Measurements from ENCODE around the gene ZNF85. TPM values are rescaled to one million over a fixed set of nuclear protein-coding genes. Genes with fewer than 3 reads are reported as not detected.
"Not testable (repeated sequence)": the region's sequence is repeated elsewhere in the genome, so short reads cannot be mapped to it uniquely, and the experiment has no call there.

Gene ZNF85
- total RNA-seq, 5 donors from 2014 or later (not counting 1 experiment from before 2014, with no cell fraction given), result 4.6 to 10.5 (median 6.1) TPM

DNA sequence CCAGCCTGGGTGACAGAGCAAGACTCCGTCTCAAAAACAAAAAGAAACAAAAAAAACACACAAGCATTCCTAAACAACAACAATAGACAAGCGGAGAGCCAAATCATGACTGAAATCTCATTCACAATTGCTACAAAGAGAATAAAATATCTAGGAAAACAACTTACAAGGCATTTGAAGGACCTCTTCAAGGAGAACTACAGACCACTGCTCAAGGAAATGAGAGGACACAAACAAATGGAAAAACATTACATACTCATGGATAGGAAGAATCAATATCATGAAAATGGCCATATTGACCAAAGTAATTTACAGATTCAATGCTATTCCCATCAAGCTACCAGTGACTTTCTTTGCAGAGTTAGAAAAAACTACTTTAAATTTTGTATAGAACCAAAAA lies 69.7 kb downstream of the ZNF85 start:
- H3K4me1 Mint-ChIP-seq; H3K4me1 ChIP-seq (ENCODE audit: control insufficient read depth in 1 of 2, extremely low read depth in 1 of 2, insufficient read depth in 2 of 2, low read length in 2 of 2); ATAC-seq (replicated peaks in 1 of 4); H3K27me3 ChIP-seq (replicated peaks in 1 of 2; ENCODE audit: control insufficient read depth in 2 of 2, extremely low read depth in 1 of 2, insufficient read depth in 2 of 2, low read length in 1 of 2); H3K4me3 Mint-ChIP-seq; H3K36me3 Mint-ChIP-seq; H3K4me3 ChIP-seq (ENCODE audit: control insufficient read depth in 1 of 2, extremely low read depth in 1 of 2, low read length in 1 of 2); H3K27ac Mint-ChIP-seq; H3K27me3 Mint-ChIP-seq; POLR2A ChIA-PET; H3K27ac ChIP-seq (ENCODE audit: low read length); CTCF ChIA-PET; H3K9me3 ChIP-seq; H3K36me3 ChIP-seq (ENCODE audit: control insufficient read depth in 2 of 2, extremely low read depth in 1 of 2, insufficient read depth in 1 of 2, low read length in 1 of 2); DNase-seq: not testable (repeated sequence)
- WGBS (ENCODE audit: insufficient coverage), result 100% methylated on average over 1 of the region's 2 CpGs
- peaks cover 21 to 35% (median 22%) of the 10 kb centered on the region in 3 donors for H3K9me3 Mint-ChIP-seq

DNA sequence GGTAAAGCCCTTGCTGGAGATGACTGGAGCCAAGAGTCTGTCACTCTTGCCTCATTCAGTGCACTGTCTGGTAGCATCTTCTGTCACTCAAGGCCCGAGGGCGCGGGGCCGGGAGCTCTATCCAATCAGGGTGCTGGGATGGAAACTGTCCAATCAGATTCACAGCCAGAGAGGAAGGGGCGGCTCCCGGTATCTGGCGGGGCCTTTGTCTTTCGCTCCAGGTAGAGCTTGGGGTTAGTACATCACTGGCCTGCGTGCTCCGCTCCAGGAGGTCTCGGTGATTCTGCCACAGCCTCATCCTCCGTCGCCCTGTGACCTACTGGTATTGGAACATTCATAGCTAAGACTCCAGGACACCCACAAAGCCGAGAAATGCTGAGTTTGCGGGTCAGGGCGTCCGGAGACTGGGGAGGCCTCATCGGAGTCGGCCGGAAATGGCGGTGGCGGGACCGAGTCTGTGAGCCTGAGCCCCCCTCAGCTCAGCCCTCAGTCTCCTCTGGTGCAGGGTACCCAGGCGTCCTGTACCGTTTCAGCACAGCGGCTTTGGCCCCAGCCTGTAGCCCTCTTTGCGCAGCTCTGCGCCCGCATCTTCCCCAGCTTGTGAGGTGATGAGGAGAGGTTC lies 76.8 kb downstream of the ZNF85 start:
- H3K36me3 Mint-ChIP-seq, result no peaks in the 10 kb centered on the region
- H3K9me3 ChIP-seq, result no peaks in the 10 kb centered on the region
- no peak overlapping the region for H3K27ac Mint-ChIP-seq
- peaks cover 5 to 8% (median 7%) of the 10 kb centered on the region in 3 donors for H3K4me1 Mint-ChIP-seq
- peaks cover 5 to 9% of the 10 kb centered on the region in 2 experiments for H3K4me1 ChIP-seq (ENCODE audit: control insufficient read depth in 1 of 2, extremely low read depth in 1 of 2, insufficient read depth in 2 of 2, low read length in 2 of 2)
- peak overlapping the region; percentile 77 to 85 (median 78) for H3K4me3 Mint-ChIP-seq
- WGBS (ENCODE audit: insufficient coverage), result 6% methylated on average over 22 of the region's 29 CpGs
- ATAC-seq (replicated peaks in 1 of 4) (peak; percentile 100), DNase-seq (peak; percentile 56 to 92 (median 86))
- H3K27ac ChIP-seq (ENCODE audit: low read length), result no peak overlapping the region
- H3K9me3 Mint-ChIP-seq, result no peaks in the 10 kb centered on the region
- H3K27me3 ChIP-seq (replicated peaks in 1 of 2; ENCODE audit: control insufficient read depth in 2 of 2, extremely low read depth in 1 of 2, insufficient read depth in 2 of 2, low read length in 1 of 2), result peaks cover 0 to 6% of the 10 kb centered on the region in 2 experiments
- CTCF ChIA-PET, result interaction anchor here in 1 of 2 donors (0.5 to 1.6 kb wide), 5 partner anchors 20 to 1228 kb away, joined by 3 to 6 read pairs (median 3); partner anchors contain the start of genes ZNF430 and ZNF66
- H3K4me3 ChIP-seq (ENCODE audit: control insufficient read depth in 1 of 2, extremely low read depth in 1 of 2, low read length in 1 of 2), result peak overlapping the region; percentile 40 to 92
- no peaks in the 10 kb centered on the region for H3K27me3 Mint-ChIP-seq
- no peaks in the 10 kb centered on the region for H3K36me3 ChIP-seq (ENCODE audit: control insufficient read depth in 2 of 2, extremely low read depth in 1 of 2, insufficient read depth in 1 of 2, low read length in 1 of 2)
- POLR2A ChIA-PET, result interaction anchor here (0.6 to 1.3 kb wide), 6 partner anchors 10 to 505 kb away, joined by 3 to 15 read pairs (median 4); partner anchors contain the start of genes ZNF429 (in 1 of the 2), ZNF430 (in 1 of the 2), ZNF431 (in 1 of the 2) and ZNF85 (in 1 of the 2)

Other genes starting within 250 kb of the ZNF85 start
- gene ZNF66, start 146.9 kb upstream of the ZNF85 start, total RNA-seq, result 10 to 100 TPM in 4 of 5 donors, 1 to 10 TPM in 1; 9.3 to 13.1 (median 11.4) TPM
- gene ZNF430, start 97.4 kb downstream of the ZNF85 start, total RNA-seq, result 10 to 100 TPM; 33.2 to 47.3 (median 45.2) TPM
- gene ZNF714, start 159.0 kb downstream of the ZNF85 start, total RNA-seq, result 10 to 100 TPM in 2 of 5 donors, 1 to 10 TPM in 3; 8.6 to 13.6 (median 9.8) TPM
- 10 to 100 TPM; 24.3 to 35.0 (median 26.0) TPM for gene ZNF431, start 218.8 kb downstream of the ZNF85 start, total RNA-seq

All from T-cell (primary cell).